ENCODE results near the gene COL1A1. TPM values are rescaled to one million over a fixed set of nuclear protein-coding genes. Genes with fewer than 3 reads are reported as not detected.

The COL1A1 gene
- total RNA-seq, 1 donor from 2014 or later: 17.6 TPM

DNA sequence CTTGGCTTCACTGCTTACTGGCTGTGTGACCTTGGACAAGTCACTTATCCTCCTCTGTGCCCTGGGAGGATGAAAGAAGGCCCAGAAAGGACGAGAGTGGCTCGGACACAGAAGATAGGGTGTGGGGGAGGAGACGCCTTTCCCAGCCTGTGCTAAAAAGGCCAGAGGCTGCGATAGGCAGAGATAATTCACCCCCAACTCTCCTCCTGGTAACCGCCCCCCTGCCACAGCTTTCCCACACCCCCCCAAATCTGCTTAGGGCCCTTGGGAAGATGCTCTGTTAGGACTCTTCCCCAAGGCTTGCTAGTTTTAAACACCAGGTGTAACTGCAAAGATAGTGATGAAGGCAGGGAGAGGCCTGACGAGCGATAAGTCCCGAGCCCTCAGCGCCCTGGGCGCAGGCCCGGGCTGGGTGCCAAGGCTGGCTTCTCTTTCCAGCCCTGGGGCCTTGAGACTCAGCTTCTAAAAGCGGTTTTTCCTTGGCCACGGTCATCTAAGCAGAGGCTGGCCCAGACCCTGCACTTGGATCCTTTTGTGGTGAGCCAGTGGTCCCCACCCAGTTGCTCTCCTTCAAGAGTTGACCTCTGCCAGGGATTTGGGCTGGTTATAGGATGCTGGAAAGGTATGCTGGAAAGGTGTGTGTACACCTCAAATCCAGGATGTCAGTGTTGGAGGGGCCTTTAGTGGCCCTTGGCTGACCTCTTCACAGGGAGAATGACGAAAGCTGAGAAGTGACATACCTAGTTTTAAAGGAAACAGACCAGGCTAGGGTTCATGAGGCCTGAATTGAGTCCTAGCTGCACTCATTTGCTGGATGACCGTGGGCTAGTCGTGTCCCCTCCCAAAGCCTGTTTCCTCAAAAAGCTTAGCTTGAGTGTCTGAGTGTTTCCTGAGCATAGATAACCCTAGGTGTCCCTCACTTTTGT is 47.5 kb downstream of the COL1A1 start:
- no peak for DNase-seq

DNA sequence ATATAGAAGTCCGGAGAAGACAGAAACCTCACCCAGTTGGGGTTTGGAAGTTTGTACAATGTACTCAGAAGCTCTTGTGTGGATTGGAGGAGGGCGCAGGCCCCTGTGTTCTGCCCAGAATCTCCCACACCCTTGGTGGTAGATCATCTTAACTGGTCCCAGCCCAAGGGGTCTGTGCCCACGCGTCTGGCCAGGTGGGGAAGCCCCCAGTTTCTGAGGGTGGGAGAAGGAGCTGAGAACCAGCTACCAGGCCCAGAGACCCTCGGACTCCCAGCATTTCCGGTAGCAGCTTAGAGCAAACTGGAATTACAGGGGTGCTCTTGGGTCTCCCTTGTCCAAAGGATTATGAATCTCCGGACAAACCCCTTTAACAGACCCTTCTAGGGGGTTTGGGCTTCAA is 48.7 kb downstream of the COL1A1 start:
- no peak for DNase-seq

- DNase-seq: peak; percentile 90
These were observed 49.4 kb downstream of the COL1A1 start for GRCh38 chr17:50151937-50152547.

DNA sequence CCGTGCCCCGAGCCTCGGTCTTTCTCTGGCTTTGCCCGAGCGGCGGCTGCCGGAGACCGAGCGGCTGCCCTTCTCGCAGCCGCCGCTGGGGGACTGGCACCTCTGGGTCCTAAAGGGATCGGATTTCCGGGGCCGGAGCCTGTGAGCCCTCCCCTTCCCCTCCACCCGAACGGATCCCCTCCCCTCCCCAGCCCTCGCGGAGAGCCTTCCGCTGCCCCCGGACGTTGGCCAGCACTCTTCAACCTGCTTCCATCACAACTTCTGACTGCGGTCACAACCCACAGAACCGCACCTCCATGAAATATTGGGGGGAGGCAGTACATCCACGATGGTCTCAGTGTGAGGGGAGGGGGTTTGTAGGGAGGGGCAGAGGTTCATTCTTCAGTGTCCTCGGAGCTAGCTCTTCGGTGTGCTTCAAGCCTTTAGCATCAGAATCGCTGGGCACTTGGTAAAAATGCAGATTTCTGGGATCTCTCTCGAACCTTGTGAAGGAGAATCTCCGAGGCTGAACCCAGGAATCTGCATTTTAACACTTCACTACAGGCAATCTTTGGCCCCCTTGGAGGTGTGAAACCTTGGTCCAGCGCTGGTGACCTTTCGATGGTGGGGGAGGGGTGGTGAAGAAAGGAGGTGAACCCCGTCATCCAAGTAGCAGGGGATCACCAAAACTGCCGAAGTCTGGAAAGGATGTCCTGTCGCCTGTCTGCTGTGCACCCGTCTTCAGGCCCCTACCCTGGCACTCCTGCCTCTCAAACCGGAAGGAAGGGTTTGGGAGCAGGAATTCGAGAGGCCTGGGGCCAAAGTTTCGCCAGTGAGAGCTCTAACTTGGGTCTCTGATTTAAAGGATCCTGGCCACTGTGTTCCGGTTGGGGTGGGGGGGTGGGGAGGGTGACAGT is 50.1 kb downstream of the COL1A1 start:
- peak; percentile 88 for DNase-seq

DNA sequence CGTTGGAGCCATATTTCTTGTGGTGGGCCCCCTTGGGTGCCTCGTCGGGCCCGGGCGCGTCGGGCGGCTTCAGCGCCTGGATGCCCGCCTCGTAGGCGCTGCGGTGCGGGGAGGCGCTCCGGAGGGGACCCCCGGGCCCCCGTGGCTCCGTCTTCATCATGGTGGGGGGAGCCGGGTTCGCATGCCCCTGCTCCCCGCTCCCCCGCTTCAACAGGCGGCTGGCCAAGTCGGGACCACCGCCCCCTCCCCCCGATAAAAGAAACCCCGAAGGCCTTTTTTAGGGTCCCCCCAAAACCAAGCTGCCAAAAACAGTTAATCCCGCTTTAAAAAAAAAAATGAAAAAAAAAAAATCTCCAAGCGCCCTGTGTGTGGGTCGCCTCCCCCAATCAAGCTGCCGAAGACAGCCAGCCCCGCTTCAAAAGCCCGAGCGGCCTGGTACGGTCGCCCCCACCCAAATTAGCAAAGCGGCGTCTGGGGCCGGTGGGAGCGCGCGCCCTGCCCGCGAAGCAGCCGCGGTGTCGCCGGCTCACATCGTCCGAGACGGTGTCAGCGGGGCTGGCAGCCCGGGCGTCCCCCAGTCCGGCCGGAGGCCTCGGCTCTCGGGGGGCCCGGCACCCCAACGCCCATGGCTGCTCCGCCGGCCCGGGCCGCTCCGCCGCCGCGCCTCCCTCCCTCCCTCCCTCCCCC is 50.9 kb downstream of the COL1A1 start, which contains the start of gene PPP1R9B:
PPP1R9B (minus strand) TSS at position 324 of the 687 bp plus-strand sequence; CDS start at position 160, 164 bp downstream.
- no peak for DNase-seq

- DNase-seq: peak; percentile 46
These were observed 51.7 kb downstream of the COL1A1 start for GRCh38 chr17:50149417-50150353.

DNA sequence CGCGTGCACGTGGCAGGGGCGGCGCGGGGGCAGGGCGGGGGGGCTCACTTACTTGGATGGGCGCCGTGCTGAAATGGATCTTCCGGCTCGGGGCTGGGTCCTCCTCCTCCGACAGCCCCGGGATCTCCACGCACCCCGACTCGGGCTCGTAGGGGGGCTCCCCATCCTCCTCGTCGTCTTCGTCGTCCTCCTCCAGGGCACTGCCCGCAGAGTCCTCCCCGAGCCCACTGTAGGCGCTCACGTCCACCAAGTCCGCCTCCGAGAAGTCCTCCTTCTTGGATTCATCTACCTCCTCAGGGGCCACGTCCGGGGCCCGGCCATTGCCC is 52.4 kb downstream of the COL1A1 start:
- no peak for DNase-seq

DNA sequence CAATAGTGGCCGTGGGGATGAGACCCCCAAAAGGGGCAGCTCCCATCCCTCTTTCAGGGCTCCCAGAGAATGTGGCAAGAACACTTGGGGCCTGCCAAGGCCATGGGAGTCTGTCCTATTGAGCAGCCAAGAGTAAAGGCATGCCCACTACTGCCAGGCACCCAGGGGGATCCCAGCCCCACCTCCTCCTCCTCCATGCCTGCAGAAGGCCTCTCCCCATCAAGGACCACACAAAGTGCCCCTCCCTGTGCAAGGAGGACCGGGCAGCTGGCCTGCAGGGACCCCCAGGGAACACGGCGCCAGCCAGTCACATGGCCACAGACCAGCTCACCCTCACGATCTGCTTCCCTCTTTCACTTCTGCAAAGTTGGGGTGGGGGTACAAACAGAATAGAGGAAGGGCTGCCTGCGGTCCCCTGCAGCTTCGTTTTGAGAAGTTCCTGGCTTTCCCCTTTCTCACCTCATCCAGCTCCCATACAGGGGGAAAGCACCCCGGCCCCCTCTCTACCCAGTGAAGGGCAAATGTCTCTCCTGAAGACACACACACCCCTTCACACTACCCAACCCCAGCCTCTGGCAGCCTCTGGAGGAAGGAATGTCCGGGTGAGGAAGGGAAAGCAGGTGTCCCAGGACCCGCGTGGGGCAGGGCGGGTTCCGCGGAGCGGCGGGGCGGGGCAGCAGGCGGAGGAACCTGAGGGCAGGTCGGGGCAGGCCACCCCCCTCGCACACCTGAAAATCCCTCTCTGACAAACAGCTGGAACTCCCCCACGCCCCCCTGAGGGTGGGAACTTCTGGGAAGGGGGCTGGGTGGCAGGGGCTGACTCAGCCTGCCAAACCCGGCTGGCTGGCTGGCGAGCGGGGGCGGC is 53.0 kb downstream of the COL1A1 start:
- DNase-seq: no peak

DNA sequence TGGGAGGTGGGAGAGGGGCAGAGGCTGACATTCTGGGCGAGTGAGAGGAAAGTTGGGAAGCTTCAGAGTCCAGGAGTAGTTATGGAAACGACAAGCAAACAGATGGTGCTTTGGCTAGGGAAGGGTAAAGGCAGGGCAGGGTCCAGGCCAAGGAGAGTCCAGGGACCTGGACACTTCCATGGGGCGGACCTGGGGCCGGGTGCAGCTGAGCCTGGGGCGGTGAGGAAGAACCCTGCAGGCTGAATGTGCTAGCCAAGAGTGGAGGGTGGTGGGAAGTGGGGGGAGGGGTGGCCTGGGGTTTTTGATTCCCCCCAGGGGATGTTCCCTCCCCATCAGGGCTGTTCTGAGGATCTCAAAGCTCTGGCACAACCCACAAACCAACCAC is 53.6 kb downstream of the COL1A1 start:
- no peak for DNase-seq

DNA sequence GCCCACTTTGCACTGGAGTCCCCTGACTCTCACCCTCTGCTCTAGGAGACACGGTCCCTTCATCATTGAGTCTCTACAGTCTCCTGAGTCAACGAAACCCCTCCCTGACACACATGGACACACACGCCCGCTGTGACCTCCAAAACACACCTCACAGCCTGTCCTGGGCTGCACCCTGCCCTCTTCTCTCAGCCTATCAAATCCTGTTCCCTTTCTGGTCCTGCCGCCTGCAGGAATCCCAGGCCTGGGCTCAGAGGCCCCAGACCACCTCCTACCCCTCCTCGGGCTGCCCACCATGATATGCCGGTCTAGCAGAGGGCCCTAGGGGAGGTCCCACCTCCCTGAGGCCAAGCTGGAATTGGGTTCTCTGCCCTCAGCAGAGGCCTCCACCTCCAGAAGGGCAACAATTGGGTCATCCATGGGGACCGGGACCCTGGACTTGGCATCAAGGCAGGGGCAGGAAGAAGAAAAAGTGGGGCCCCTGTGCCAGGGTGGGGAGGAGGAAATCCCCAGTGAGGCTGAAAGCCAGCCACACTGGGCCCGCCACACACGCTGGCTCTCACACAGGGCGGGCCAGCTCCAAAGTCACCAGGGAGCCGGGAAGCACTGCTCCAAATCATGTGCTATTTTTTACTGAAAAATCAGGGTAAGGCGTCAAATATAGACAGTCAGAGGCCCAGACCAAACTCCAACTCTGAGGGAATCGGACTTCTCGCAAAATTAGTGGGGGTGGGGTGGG is 54.3 kb downstream of the COL1A1 start:
- DNase-seq: no peak

DNA sequence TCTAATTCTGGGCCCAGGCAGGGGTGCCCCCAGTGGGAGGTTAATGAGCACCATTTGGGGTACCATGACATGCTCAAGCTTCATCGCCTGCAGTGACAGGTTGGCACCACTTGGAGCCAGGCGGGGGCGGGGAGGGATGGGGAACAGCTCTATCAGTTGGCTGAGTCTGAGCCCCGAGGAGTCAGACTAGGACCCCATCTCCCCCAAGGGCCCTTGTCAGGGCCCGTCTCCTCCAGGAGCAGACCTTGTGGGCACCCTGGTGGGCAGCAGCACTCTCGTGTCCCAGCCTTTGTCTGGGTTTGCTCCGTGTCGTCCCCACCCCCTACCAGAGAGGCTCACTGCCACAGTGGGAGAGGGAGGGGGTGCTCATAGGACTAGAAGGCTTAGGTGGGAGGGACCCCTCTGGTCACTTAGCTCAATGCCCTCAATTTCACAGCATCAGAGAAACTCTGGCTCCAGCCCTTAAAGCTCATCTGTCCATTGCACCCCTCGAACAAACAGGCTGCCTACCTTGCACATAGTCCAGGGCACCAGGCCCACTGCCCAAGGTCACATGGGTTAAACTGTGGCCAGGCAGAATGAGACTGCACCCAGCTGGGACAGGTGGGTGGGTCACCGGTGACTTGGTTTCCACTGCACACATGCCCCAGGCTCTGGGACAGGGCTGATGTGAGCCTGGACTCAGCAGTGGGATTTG is 55.1 kb downstream of the COL1A1 start:
- DNase-seq: no peak

DNA sequence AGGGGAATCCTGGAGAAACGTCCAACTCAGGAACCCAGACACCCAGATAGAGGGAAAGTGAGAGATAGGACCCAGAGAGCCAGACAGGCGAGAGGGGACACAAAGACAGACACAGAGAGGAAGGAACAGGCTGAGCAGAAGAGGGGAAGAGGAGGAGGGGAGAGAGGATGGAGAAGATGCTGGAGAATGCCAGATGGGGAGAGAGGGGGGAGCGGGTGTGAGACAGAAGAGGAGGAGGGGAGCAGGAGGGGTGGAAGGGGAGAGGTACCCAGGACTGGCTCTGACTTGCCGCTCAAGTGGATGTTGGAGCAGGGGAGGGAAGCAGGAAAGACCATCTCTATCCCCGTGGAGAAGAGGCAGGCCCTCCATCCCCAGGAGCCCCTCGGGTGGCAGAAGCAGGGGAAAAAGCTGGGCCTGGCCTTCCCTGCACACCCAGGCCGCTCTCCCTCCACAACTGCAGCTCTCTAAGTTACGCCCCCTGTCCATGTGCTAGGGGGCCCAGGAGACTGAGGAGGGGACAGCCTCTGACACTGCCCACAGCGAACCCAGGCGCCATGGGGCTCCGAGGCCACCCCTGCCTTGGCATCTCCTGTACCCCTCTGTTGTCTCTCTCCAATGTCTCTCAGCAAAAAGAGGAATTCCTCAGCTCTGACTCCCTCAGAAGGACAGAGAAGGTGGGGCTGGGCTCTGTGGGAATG is 55.8 kb downstream of the COL1A1 start:
- no peak for DNase-seq

DNA sequence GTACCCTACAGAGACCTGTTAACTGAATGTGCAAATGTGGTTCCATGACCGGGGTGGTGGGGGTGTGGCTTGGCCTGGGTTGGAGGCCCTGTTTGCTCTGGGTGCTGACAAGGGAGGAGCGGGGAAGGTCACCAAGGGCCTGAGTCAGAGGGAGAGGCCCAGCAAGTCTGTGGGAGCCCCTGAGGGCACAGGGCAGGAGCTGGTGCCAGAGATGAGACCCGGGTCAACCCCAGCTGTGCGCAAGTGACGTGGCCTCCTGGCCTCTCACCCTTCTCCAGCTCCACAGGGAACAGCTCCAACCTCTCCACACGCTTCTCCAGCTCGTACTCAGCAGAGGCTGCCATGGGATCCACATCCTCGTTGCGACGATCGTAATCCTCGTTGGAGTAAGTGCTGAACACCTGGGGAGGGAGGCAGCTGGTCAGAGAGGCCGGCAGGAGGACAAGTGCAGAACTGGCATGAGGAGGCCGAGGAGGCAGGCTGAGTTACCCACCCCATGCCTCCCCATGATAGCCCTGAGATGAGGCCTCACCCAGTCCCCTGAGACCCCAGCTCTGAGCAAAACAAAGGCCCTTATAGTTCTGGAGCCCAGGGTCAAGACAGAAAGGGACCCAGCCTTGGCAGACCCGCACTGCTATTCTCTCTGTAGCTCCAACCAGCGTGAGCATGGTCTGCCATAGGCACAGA is 56.4 kb downstream of the COL1A1 start:
- DNase-seq: no peak

DNA sequence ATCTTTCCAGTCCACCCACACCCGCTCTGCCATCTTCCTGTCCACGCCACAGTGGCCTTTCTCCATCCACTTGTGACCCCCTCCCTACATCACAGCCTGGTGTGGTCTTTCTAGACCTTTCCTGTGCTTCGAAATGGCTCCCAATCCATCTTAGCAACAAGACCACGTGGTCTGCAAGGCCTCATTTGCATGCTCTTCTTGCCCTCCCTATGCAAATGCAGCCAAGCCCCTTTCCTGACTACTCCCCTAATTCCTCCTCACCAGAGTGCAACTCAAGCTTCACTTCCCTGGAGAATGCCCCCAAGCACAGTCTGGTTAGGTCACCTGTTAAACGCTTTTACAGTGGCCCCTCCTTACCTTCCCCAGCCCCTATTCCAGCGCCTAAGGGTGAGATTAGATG is 57.1 kb downstream of the COL1A1 start:
- DNase-seq: no peak

DNA sequence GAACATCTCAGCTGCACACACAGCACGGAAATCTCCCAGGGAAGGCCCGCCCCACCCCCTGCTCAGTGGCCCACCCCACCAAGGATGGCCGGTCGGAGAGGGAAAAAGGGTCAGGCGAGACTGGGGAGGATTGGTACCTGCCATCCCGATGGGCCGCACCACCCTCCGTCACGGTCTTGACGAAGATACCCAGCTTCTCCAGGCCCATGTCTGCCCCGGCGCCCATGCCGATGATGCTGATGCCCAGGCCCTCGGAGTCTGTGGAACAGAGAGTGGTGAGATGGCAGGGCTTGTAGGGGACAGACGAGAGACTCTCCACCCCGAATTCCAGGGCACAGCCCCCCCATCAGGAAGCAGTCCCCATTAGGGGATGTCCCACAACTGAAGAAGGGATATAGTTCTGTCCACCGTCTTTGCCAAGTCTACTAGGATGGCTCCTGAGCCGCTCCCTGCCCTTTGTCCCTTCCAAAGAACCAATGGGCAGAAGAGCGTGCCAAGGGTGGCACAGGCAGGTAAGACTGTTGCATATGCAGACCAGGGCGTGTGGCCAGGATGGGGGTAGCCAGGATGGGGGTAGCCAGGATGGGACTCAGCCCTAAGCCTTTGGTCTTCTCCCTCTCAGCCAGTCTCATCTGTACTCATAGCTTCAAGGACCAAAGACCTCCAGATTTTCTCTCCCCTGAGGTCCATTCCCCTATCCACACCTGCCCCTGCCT is 57.8 kb downstream of the COL1A1 start:
- no peak for DNase-seq

GRCh38 chr17:50141745-50142110 is 59.7 kb downstream of the COL1A1 start:
- DNase-seq: no peak

All from occipital lobe (tissue), 2 donors.